ENCODE data around the gene RGS8.

DNA sequence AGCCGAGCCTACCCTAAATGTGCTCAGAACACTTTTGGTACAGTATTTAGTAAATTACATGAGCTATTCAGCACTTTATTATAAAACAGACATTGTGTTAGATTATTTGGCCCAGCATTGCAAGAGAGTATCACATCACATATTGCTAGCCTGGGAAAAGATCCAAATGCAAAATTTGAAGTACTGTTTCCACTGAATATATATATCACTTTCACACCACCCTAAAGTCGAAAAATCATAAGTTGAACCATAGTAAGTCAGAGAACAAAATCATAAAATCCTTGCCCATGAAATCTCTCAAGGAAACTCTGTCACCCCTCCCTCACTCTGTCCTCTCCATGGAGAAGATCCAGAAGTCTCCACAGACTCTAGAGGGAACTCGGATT, 33.1 kb downstream of the RGS8 start:
- TF ChIP-seq YY1 (IDR thresholded peaks at IDR 0.05; ENCODE audit: insufficient read depth, insufficient read length) (no peak), ZNF274 (IDR thresholded peaks at IDR 0.05; ENCODE audit: low read depth, low read length) (no peak), SUZ12 (IDR thresholded peaks at IDR 0.05; ENCODE audit: extremely low read depth, insufficient read depth, insufficient read length) (no peak)

All from NT2/D1 (cell line).